Activated gamma-delta T cell treated with Interleukin-2 at 50 U/mL for 16 hours (primary cell): ENCODE measurements around the gene COX4I1.
"Not testable (repeated sequence)": the region's sequence is repeated elsewhere in the genome, so short reads cannot be mapped to it uniquely, and the experiment has no call there.

ENCODE experiments used
- DNase-seq: peaks from one replicate; pipeline ENCODE4 v3.0.0-alpha.2; 2020

COX4I1 gene

DNA sequence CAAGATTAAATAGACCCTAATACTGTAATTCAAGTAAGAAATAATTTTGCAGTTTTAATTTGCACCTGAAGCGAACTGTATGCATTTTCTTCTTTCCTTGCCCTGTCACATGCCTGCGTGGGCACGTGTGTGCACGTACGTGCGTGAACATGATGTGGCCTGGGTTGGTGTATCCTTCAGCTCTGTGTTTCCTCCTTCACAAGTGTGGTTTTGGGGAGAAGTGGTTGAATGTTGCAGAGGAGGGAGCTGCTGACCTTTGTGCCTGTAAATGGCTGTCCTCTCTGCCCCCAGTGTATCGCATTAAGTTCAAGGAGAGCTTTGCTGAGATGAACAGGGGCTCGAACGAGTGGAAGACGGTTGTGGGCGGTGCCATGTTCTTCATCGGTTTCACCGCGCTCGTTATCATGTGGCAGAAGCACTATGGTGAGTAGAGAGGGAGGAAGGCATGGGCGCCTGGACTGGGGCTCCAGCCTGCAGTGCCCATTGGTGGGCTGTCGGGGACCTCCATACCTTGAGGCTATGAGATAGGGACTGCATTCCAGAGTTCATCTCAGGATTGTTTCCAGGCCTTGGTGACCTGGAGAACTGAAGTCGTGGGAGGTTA, 6.0 kb downstream of the COX4I1 start:
- no peak for DNase-seq

- no peak for DNase-seq
Measured at GRCh38 chr16:85806539-85806938, 7.0 kb downstream of the COX4I1 start.

DNA sequence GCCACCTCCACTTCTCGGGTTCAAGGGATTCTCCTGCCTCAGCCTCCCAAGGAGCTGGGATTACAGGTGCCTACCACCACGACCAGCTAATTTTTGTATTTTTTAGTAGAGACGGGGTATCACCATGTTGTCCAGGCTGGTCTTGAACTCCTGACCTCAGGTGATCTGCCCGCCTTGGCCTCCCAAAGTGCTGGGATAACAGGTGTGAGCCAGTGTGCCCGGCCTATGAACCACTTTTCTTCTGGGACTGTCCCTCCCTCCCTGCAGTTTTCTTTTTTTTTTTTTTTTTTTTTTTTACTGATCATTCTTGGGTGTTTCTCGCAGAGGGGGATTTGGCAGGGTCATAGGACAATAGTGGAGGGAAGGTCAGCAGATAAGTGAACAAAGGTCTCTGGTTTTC, 7.8 kb downstream of the COX4I1 start:
- not testable (repeated sequence) for DNase-seq

GRCh38 chr16:85808104-85808503, 8.6 kb downstream of the COX4I1 start:
- DNase-seq, result not testable (repeated sequence)

DNA sequence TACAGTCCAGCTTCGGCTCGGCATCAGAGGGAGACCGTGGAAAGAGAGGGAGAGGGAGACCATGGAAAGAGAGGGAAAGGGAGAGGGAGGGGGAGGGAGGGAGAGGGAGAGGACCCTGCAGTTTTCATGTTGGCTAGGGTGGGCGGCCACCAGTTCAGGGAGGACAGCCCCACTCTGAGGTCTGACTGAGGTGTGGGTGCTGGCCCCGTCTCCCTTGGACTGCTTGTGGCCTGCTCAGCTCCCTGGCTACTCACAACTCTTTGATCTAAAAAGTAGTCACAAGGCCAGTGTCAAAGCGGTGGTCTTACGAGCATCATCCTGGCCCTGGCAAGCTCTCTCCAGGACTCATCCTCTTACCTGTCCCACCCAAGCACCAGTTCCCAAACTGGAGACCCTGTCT, 9.4 kb downstream of the COX4I1 start:
- DNase-seq, result no peak

DNA sequence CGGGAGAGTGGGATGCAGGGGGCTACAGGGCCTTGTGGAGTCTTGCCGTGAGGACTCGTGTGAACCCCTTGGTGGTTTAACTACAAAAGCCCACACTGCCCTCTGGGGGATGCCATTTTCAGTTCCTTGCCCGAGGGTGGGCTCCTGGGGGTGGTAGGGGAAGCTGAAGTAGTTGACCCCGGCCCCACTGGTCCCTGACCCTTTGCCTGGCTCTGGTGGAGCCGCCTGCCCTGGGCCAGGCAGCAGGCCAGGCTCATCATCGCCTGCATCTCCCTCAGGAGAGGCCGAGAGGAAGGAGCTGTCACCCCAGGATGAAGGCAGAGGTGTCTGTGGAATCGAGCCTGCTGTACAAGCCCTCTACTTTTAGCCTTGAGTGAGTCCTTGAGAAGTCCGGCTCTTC, 10.2 kb downstream of the COX4I1 start:
- DNase-seq, result no peak

- no peak for DNase-seq
Measured at GRCh38 chr16:85810097-85810741, 10.7 kb downstream of the COX4I1 start.

GRCh38 chr16:85810742-85811115, 11.2 kb downstream of the COX4I1 start:
- no peak for DNase-seq

- no peak for DNase-seq
Measured at GRCh38 chr16:85812031-85812807, 12.7 kb downstream of the COX4I1 start.

GRCh38 chr16:85812811-85813700, 13.6 kb downstream of the COX4I1 start:
- DNase-seq, result no peak

DNA sequence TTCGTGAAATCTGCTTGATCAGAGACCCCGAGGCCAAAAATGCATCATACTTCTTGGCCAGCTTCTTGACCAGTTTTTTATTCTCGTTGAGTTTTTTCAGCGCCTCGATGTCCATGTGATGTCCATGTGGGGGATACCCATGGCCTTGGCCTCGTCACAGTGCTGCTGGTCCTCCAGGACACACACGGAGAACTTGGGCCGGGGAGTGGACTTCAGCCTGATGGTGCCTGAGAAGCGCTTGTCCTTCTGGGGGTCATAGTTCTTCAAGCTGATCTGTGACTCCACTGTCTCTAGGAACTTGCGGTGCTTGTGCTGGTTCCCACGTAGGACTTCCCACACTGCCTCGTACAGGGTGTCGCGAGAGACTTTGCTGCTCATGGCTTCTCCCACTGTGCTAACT, 16.7 kb downstream of the COX4I1 start:
- no peak for DNase-seq

- DNase-seq, result not testable (repeated sequence)
Measured at GRCh38 chr16:85817195-85817594, 17.7 kb downstream of the COX4I1 start.

- DNase-seq, result peak; percentile 84
Measured at GRCh38 chr16:85819245-85819644, 19.8 kb downstream of the COX4I1 start.

GRCh38 chr16:85819771-85820170, 20.3 kb downstream of the COX4I1 start:
- no peak for DNase-seq

GRCh38 chr16:85820604-85821372, 21.3 kb downstream of the COX4I1 start:
- DNase-seq, result no peak

GRCh38 chr16:85821390-85822135, 22.1 kb downstream of the COX4I1 start:
- DNase-seq, result peak; percentile 77

DNA sequence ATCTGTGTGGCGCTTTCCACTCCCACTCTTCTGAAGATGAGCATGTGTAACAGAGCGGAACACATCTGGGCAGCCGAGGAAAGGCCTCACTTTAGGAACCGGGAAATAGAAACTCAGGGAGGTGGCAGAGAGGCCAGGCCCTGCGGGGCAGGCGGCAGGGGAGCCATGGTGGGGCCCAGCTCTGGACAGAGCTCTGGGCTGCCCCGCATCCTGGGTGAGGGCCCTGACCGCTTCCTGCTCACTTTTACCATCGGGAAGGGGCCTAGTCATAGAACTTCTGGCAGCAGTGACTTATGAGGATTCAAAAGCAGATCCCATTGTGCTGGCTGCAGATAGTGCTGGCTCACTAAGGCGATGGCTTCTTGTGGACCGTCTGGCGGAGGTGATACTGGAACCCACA, 22.6 kb downstream of the COX4I1 start:
- DNase-seq, result no peak

- no peak for DNase-seq
Measured at GRCh38 chr16:85823328-85823920, 23.9 kb downstream of the COX4I1 start.

- no peak for DNase-seq
Measured at GRCh38 chr16:85824161-85825135, 25.0 kb downstream of the COX4I1 start.

- no peak for DNase-seq
Measured at GRCh38 chr16:85825326-85825725, 25.8 kb downstream of the COX4I1 start.
